Middle frontal gyrus (tissue), 1 donor: ENCODE measurements around the gene CPD.

ENCODE experiments used
- DNase-seq: peaks from one replicate; pipeline ENCODE4 v3.0.0-alpha.2; 2015; ENCODE audit warnings: low spot score; ENCODE audit errors: extremely low spot score

CPD gene

GRCh38 chr17:30503558-30503957 is 124.8 kb downstream of the CPD start:
- no peak for DNase-seq

GRCh38 chr17:30505868-30506417 is 127.2 kb downstream of the CPD start:
- DNase-seq = no peak

- DNase-seq = no peak
These were observed 127.8 kb downstream of the CPD start for GRCh38 chr17:30506481-30506880.

- DNase-seq = no peak
These were observed 134.6 kb downstream of the CPD start for GRCh38 chr17:30513346-30513745.

- DNase-seq = no peak
These were observed 136.3 kb downstream of the CPD start for GRCh38 chr17:30514895-30515596.

DNA sequence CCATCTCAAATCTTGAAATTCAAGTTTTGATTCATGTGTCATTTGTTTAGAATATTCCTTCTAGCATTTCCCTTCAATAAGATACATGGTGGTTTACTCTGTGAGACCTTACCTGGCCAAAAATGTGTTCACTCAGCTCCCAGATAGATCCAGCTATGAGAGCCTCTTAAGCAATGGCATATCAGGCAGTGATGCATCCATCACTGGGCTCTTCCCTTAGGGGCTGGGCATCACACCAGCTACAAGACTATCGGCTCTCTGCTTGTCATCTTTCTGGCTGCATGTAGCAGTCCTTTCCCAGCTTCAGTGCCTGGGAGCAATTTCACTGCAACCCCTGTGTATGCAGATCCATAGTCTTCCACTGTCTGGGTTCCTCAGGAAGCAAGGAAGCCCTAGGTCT is 139.1 kb downstream of the CPD start:
- no peak for DNase-seq

DNA sequence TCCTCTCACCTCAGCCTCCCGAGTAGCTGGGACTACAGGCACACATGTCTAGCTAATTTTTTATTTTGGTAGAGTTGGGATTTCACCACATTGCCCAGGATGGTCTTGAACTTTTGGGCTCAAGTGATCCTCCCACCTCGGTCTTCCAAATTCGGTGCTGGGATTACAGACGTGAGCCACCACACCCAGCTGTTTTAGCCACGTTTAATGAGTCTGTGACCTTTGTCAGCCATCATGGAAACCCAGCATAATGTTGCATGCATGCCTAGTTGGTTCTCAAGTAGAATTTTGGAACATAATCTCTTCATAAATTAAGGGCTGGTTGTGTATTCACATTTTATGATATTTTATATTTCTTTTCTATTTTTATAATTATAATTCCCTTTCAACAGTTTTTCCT is 140.4 kb downstream of the CPD start:
- DNase-seq = no peak
